Dermis blood vessel endothelial cell (primary cell): ENCODE data around the gene TMUB1. TPM values are rescaled to one million over a fixed set of nuclear protein-coding genes. Genes with fewer than 3 reads are reported as not detected.
"Not testable (repeated sequence)": the region's sequence is repeated elsewhere in the genome, so short reads cannot be mapped to it uniquely, and the experiment has no call there.

ENCODE experiments used
- DNase-seq: peaks from one replicate; pipeline ENCODE4 v3.0.0; 2010
- total RNA-seq: library from RNA; depleted of rRNA; stranded (reverse); fragments of >200 nt; gene quantifications from 2 replicates; pipeline ENCODE4 v1.2.3, GENCODE V29; 2014

Gene TMUB1
- total RNA-seq, 1 donor from 2014 or later: 28.4 TPM

- DNase-seq: peak; percentile 86
These were observed 32.2 kb downstream of the TMUB1 start for GRCh38 chr7:151051108-151051507.

GRCh38 chr7:151048911-151049463, 34.3 kb downstream of the TMUB1 start:
- no peak for DNase-seq

GRCh38 chr7:151047976-151048815, 35.1 kb downstream of the TMUB1 start, which contains the start of gene ASIC3:
TSS of gene ASIC3 (plus strand) at chr7:151048531. CDS start at chr7:151048886, 355 bp downstream.
- no peak for DNase-seq

GRCh38 chr7:151046603-151047573, 36.4 kb downstream of the TMUB1 start:
- DNase-seq: peak; percentile 20

GRCh38 chr7:151045967-151046366, 37.3 kb downstream of the TMUB1 start:
- no peak for DNase-seq

GRCh38 chr7:151045262-151045661, 38.0 kb downstream of the TMUB1 start:
- no peak for DNase-seq

- no peak for DNase-seq
These were observed 39.3 kb downstream of the TMUB1 start for GRCh38 chr7:151043959-151044358.

- not testable (repeated sequence) for DNase-seq
These were observed 39.8 kb downstream of the TMUB1 start for GRCh38 chr7:151043449-151043848.

GRCh38 chr7:151040616-151041375, 42.5 kb downstream of the TMUB1 start:
- DNase-seq: no peak

GRCh38 chr7:151039850-151040548, 43.3 kb downstream of the TMUB1 start:
- no peak for DNase-seq

- peak; percentile 96 for DNase-seq
These were observed 44.1 kb downstream of the TMUB1 start for GRCh38 chr7:151038951-151039849.

- no peak for DNase-seq
These were observed 47.4 kb downstream of the TMUB1 start for GRCh38 chr7:151035902-151036301.

- no peak for DNase-seq
These were observed 48.1 kb downstream of the TMUB1 start for GRCh38 chr7:151035026-151035717.

- no peak for DNase-seq
These were observed 48.8 kb downstream of the TMUB1 start for GRCh38 chr7:151034312-151035025.

- no peak for DNase-seq
These were observed 49.4 kb downstream of the TMUB1 start for GRCh38 chr7:151033864-151034249.

- no peak for DNase-seq
These were observed 50.1 kb downstream of the TMUB1 start for GRCh38 chr7:151032936-151033863.
